Mesenchymal stem cell (in vitro differentiated cells and primary cell): ENCODE results near the gene RFX8.

Experiments used
- DNase-seq: peaks from one replicate; pipeline ENCODE4 v3.0.0-alpha.2; 2013
- H2AFZ ChIP-seq: one replicate; pipeline ENCODE4 v1.6.1; 2013; ENCODE audit warnings: low read depth, mild to moderate bottlenecking, control low read depth, inconsistent platforms, low read length, moderate library complexity
- H2AK5ac ChIP-seq: 2 replicates; pipeline ENCODE4 v1.6.1; 2013; ENCODE audit warnings: low read length, moderate library complexity, mild to moderate bottlenecking, inconsistent platforms; ENCODE audit not compliant: severe bottlenecking
- H2BK120ac ChIP-seq: one replicate; pipeline ENCODE4 v1.6.1; 2013; ENCODE audit warnings: low read depth, mild to moderate bottlenecking, inconsistent platforms, low read length, moderate library complexity
- H2BK12ac ChIP-seq, 2 experiments: one replicate each; pipeline ENCODE4 v1.6.1; 2013; ENCODE audit warnings: inconsistent platforms in 2 of 2, low read length in 2 of 2, mild to moderate bottlenecking in 2 of 2, moderate library complexity in 2 of 2, control low read depth in 1 of 2
- H2BK15ac ChIP-seq: one replicate; pipeline ENCODE4 v1.6.1; 2013; ENCODE audit warnings: mild to moderate bottlenecking, low read depth, inconsistent platforms; ENCODE audit not compliant: poor library complexity, severe bottlenecking
- H2BK5ac ChIP-seq: 2 replicates; pipeline ENCODE4 v1.6.1; 2013; ENCODE audit warnings: low read depth, mild to moderate bottlenecking, low read length, control low read depth, inconsistent platforms; ENCODE audit not compliant: poor library complexity, severe bottlenecking
- H3K14ac ChIP-seq, 2 experiments: one replicate each; pipeline ENCODE4 v1.6.1; 2013; ENCODE audit warnings: inconsistent platforms in 2 of 2, low read length in 2 of 2, control low read depth in 1 of 2, mild to moderate bottlenecking in 1 of 2, moderate library complexity in 1 of 2
- H3K18ac ChIP-seq, 2 experiments: one replicate each; pipeline ENCODE4 v1.6.1; 2013; ENCODE audit warnings: inconsistent platforms in 2 of 2, low read length in 2 of 2, control low read depth in 1 of 2, low read depth in 1 of 2, mild to moderate bottlenecking in 1 of 2
- H3K23ac ChIP-seq, 2 experiments: one replicate each; pipeline ENCODE4 v1.6.1; 2013; ENCODE audit warnings: inconsistent platforms in 2 of 2, low read length in 2 of 2, mild to moderate bottlenecking in 2 of 2, moderate library complexity in 2 of 2, control low read depth in 1 of 2
- H3K27ac ChIP-seq: 2 replicates; pipeline ENCODE4 v1.5.1; 2013; ENCODE audit warnings: mild to moderate bottlenecking, moderate library complexity, low read length, control low read depth, inconsistent platforms; ENCODE audit not compliant: poor library complexity, severe bottlenecking
- H3K27me3 ChIP-seq, 2 experiments: 2 replicates each; pipeline versions ENCODE4 v1.6.1 to v1.7.0; 2013; ENCODE audit warnings: low read length in 2 of 2, mild to moderate bottlenecking in 2 of 2, moderate library complexity in 2 of 2, control low read depth in 1 of 2, inconsistent platforms in 1 of 2; ENCODE audit not compliant: control insufficient read depth in 1 of 2, insufficient read depth in 1 of 2
- H3K36me3 ChIP-seq, 2 experiments: 2 replicates each; pipeline versions ENCODE4 v1.6.1 to v1.7.0; 2013; ENCODE audit warnings: low read length in 2 of 2, control low read depth in 1 of 2, inconsistent platforms in 1 of 2, low read depth in 1 of 2, mild to moderate bottlenecking in 1 of 2; ENCODE audit not compliant: insufficient read depth in 2 of 2, control insufficient read depth in 1 of 2
- H3K4ac ChIP-seq, 2 experiments: one replicate each; pipeline ENCODE4 v1.6.1; 2013; ENCODE audit warnings: inconsistent platforms in 2 of 2, low read length in 2 of 2, mild to moderate bottlenecking in 2 of 2, moderate library complexity in 2 of 2, control low read depth in 1 of 2, low read depth in 1 of 2
- H3K4me1 ChIP-seq: 2 replicates; pipeline ENCODE4 v1.6.1; 2013; ENCODE audit warnings: low read depth, low read length, control low read depth; ENCODE audit not compliant: control insufficient read depth, insufficient read depth
- H3K4me2 ChIP-seq: 2 replicates; pipeline ENCODE4 v1.6.1; 2013; ENCODE audit warnings: low read length, mild to moderate bottlenecking, inconsistent platforms; ENCODE audit not compliant: poor library complexity, severe bottlenecking
- H3K4me3 ChIP-seq, 2 experiments: 2 replicates each; pipeline versions ENCODE4 v1.5.1 to v1.7.0; 2013; ENCODE audit warnings: low read length in 2 of 2, mild to moderate bottlenecking in 2 of 2, control low read depth in 1 of 2, low read depth in 1 of 2; ENCODE audit not compliant: insufficient read depth in 1 of 2
- H3K79me1 ChIP-seq: replicated peaks from 2 replicates; pipeline ENCODE4 v1.6.1; 2013; ENCODE audit warnings: mild to moderate bottlenecking, control low read depth, low read length, inconsistent platforms; ENCODE audit not compliant: poor library complexity, severe bottlenecking
- H3K9ac ChIP-seq: 2 replicates; pipeline ENCODE4 v1.7.0; 2013; ENCODE audit warnings: mild to moderate bottlenecking, low read length, moderate library complexity
- H3K9me3 ChIP-seq: 2 replicates; pipeline ENCODE4 v1.7.0; 2013; ENCODE audit warnings: mild to moderate bottlenecking, low read length; ENCODE audit not compliant: control insufficient read depth
- H4K8ac ChIP-seq: one replicate; pipeline ENCODE4 v1.6.1; 2013; ENCODE audit warnings: inconsistent platforms, mild to moderate bottlenecking, low read length, moderate library complexity
- H4K91ac ChIP-seq: one replicate; pipeline ENCODE4 v1.6.1; 2013; ENCODE audit warnings: mild to moderate bottlenecking, low read length, inconsistent platforms
- WGBS: methylation state at CpG from one replicate; pipeline ENCODE4 v1.1.7; 2013; ENCODE audit warnings: mixed read lengths; 5-methylcytosine and 5-hydroxymethylcytosine counted together

The RFX8 gene

DNA sequence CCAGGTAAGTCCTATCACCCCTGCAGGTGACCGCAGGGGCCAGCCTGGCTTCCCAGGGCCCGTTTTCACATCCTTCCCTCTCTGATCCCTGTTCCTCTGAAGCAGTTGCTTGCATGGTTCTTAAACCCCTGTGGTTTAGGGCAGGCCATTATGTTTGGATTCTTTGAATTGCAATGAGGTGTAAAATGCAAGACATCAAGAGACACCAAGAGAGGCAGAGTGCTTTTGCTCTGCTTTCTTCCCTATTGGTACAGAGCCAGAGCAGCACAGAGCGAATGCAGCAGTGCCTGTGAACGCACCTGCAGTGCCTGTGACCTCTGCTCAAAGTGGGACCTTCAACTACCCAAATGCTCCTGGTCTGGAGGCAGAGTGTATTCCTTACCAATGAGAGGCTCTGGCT lies 7.6 kb downstream of the RFX8 start:
- 40% methylated on average over 4 of the region's 4 CpGs for WGBS
- no peak overlapping the region for H3K4me3 ChIP-seq
- H3K27me3 ChIP-seq, result no peaks in the 10 kb centered on the region
- H4K8ac ChIP-seq, result no peak overlapping the region
- H3K14ac ChIP-seq, result no peak overlapping the region
- no peak overlapping the region for H3K9ac ChIP-seq
- H4K91ac ChIP-seq, result no peak overlapping the region
- H3K4me2 ChIP-seq, result no peak overlapping the region
- H3K18ac ChIP-seq, result no peak overlapping the region
- no peak overlapping the region for H2AFZ ChIP-seq
- H3K9me3 ChIP-seq, result no peaks in the 10 kb centered on the region
- no peaks in the 10 kb centered on the region for H3K79me1 ChIP-seq
- no peak overlapping the region for H2BK5ac ChIP-seq
- DNase-seq, result peak; percentile 38
- H2BK120ac ChIP-seq, result no peak overlapping the region
- H3K27ac ChIP-seq, result no peak overlapping the region
- H3K23ac ChIP-seq, result no peak overlapping the region
- H3K4ac ChIP-seq, result no peak overlapping the region
- H3K4me1 ChIP-seq, result peaks cover 4% of the 10 kb centered on the region
- peak overlapping the region; percentile 41 for H2BK15ac ChIP-seq
- H2AK5ac ChIP-seq, result no peak overlapping the region
- H2BK12ac ChIP-seq, result peak overlapping the region in 1 of 2 experiments; percentile 72
- H3K36me3 ChIP-seq, result peaks cover 0 to 85% of the 10 kb centered on the region in 2 experiments

DNA sequence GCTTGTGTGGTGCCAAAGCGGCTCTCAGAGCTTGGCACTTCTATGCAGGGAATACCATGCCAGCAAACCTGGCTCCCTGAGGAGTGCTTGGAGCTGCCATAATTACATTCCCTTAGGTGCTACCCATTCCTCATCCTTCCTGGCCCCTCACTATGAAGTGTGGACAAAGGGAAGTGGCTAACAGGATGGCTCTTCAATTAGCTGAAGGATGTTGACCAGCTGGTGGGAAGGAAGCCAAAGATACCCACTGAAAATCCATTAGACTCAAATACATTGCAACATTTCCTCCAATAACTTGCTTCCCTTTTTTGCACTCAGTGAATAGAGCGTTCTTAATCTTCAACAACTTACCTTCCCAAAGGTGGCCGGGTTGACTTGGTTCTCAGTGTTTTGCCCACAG lies 8.5 kb downstream of the RFX8 start:
- no peak overlapping the region for H2BK5ac ChIP-seq
- no peak overlapping the region for H2BK15ac ChIP-seq
- no peak overlapping the region for H2BK120ac ChIP-seq
- H4K8ac ChIP-seq, result no peak overlapping the region
- H2AK5ac ChIP-seq, result no peak overlapping the region
- H3K9ac ChIP-seq, result no peak overlapping the region
- no peak overlapping the region for H3K4me2 ChIP-seq
- H3K27ac ChIP-seq, result no peak overlapping the region
- no peaks in the 10 kb centered on the region for H3K79me1 ChIP-seq
- H3K4ac ChIP-seq, result no peak overlapping the region
- no peak overlapping the region for H3K4me3 ChIP-seq
- peaks cover 4% of the 10 kb centered on the region for H3K4me1 ChIP-seq
- peak overlapping the region in 1 of 2 experiments; percentile 6 for H3K18ac ChIP-seq
- H3K27me3 ChIP-seq, result no peaks in the 10 kb centered on the region
- peak overlapping the region; percentile 9 for H4K91ac ChIP-seq
- H3K36me3 ChIP-seq, result peaks cover 0 to 87% of the 10 kb centered on the region in 2 experiments
- H2AFZ ChIP-seq, result no peak overlapping the region
- H3K14ac ChIP-seq, result no peak overlapping the region
- H3K23ac ChIP-seq, result no peak overlapping the region
- no peaks in the 10 kb centered on the region for H3K9me3 ChIP-seq
- 92% methylated on average over 3 of the region's 3 CpGs for WGBS
- peak overlapping the region; percentile 31 to 66 for H2BK12ac ChIP-seq
- no peak for DNase-seq

DNA sequence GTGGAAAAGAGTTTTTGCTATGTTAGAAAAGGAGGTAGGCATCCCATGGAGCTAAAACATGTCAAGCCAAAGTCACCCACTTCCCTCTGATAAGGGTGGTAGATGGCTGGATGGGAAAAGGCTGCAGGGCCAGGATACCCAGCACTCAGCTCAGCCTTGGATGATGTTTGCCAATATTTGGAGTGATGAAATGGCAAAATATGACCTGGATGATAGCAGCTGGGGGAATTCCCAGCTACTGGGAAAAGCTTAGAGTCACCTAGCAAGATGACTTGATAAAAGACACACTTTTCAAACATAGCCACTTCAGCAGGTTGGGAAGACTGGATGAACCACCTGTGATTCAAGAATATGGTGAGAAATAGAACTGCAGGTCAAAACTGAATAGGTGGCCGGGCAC lies 10.1 kb downstream of the RFX8 start:
- H3K18ac ChIP-seq, result peak overlapping the region; percentile 59 to 60
- H4K91ac ChIP-seq, result peak overlapping the region; percentile 36
- H3K79me1 ChIP-seq, result no peaks in the 10 kb centered on the region
- H3K4me2 ChIP-seq, result no peak overlapping the region
- no peak overlapping the region for H2BK5ac ChIP-seq
- no peak overlapping the region for H2AK5ac ChIP-seq
- peak overlapping the region; percentile 34 to 73 for H2BK12ac ChIP-seq
- no peak overlapping the region for H2AFZ ChIP-seq
- peak overlapping the region; percentile 21 for H2BK120ac ChIP-seq
- H3K4me1 ChIP-seq, result peaks cover 4% of the 10 kb centered on the region
- peak overlapping the region in 1 of 2 experiments; percentile 90 for H3K23ac ChIP-seq
- H3K14ac ChIP-seq, result no peak overlapping the region
- H4K8ac ChIP-seq, result peak overlapping the region; percentile 10
- peak overlapping the region in 1 of 2 experiments; percentile 37 for H3K4me3 ChIP-seq
- DNase-seq, result peak; percentile 74
- H3K9ac ChIP-seq, result peak overlapping the region; percentile 76
- no peak overlapping the region for H3K27ac ChIP-seq
- no peaks in the 10 kb centered on the region for H3K9me3 ChIP-seq
- no peaks in the 10 kb centered on the region for H3K27me3 ChIP-seq
- H2BK15ac ChIP-seq, result no peak overlapping the region
- peaks cover 0 to 92% of the 10 kb centered on the region in 2 experiments for H3K36me3 ChIP-seq
- 93% methylated on average over 1 of the region's 1 CpG for WGBS
- H3K4ac ChIP-seq, result peak overlapping the region in 1 of 2 experiments; percentile 64

DNA sequence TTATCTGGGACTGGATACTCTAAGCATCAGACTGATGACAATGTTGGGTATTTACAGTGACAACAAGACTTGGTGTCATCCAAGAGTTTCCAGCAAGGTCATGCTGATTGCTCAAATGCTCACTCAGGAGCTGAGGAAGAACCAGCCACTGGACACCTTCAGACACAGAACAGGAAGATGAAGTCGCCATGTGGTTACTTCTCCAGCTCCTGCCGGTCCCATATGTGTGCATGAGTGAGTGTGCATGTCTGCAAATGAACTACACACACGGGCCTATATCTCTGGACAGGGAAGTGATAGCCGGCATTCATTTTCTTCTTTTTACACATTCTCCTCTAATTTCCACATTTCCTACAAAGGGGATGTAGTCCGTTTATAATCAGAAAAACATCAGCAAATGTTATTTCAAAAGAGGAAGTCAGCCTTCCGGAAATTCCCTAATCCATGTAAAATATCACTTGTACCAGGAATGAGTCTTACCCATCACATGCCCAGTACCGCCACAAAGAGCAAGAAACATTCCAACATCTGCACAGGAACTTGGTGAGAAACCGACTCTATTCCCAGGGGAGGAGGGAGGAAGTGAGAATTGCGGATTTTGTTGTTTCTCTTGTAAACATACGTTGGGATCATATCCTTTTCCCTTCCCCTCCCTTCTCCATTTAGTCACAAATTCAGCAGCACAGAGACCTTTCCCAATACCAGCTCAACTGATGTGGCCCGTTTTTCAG lies 10.8 kb downstream of the RFX8 start:
- no peak overlapping the region for H3K14ac ChIP-seq
- peaks cover 4% of the 10 kb centered on the region for H3K4me1 ChIP-seq
- no peak overlapping the region for H3K4me3 ChIP-seq
- 45% methylated on average over 5 of the region's 11 CpGs for WGBS
- H3K9ac ChIP-seq, result peak overlapping the region; percentile 76
- H2BK120ac ChIP-seq, result peak overlapping the region; percentile 56
- no peaks in the 10 kb centered on the region for H3K9me3 ChIP-seq
- no peaks in the 10 kb centered on the region for H3K27me3 ChIP-seq
- H3K27ac ChIP-seq, result no peak overlapping the region
- H4K8ac ChIP-seq, result peak overlapping the region; percentile 73
- no peak overlapping the region for H2AFZ ChIP-seq
- H3K23ac ChIP-seq, result no peak overlapping the region
- H3K4me2 ChIP-seq, result no peak overlapping the region
- H2AK5ac ChIP-seq, result no peak overlapping the region
- peak overlapping the region; percentile 88 to 97 for H3K18ac ChIP-seq
- H2BK15ac ChIP-seq, result no peak overlapping the region
- peak overlapping the region; percentile 98 for H4K91ac ChIP-seq
- peaks cover 0 to 92% of the 10 kb centered on the region in 2 experiments for H3K36me3 ChIP-seq
- H2BK12ac ChIP-seq, result peak overlapping the region; percentile 29 to 37
- no peak overlapping the region for H2BK5ac ChIP-seq
- H3K4ac ChIP-seq, result peak overlapping the region in 1 of 2 experiments; percentile 83
- H3K79me1 ChIP-seq, result no peaks in the 10 kb centered on the region
- peak; percentile 93 for DNase-seq
